CD14-positive monocyte (primary cell): ENCODE measurements around the gene ASF1B. TPM values are rescaled to one million over a fixed set of nuclear protein-coding genes. Genes with fewer than 3 reads are reported as not detected.

ENCODE experiments used
- DNase-seq, 3 donors: peaks; one replicate each; pipeline ENCODE4 v3.0.0-alpha.2; 2011 to 2022
- H2AFZ ChIP-seq: 2 replicates; pipeline ENCODE4 v1.6.0; 2012; ENCODE audit warnings: mild to moderate bottlenecking, low read depth, low read length, inconsistent platforms; ENCODE audit not compliant: insufficient read depth, poor library complexity, severe bottlenecking
- H3K27ac ChIP-seq, 2 donors: 1 replicate in 1 of 2; 2 replicates in 1 of 2; pipeline ENCODE4 v1.5.1; 2012 to 2013; ENCODE audit warnings: low read length in 2 of 2, control low read depth in 1 of 2, inconsistent platforms in 1 of 2, low read depth in 1 of 2, mild to moderate bottlenecking in 1 of 2
- H3K27me3 ChIP-seq, 2 donors: one replicate each; pipeline versions ENCODE4 v1.6.0 to v1.6.1; 2011 to 2013; ENCODE audit warnings: low read length in 2 of 2; ENCODE audit not compliant: control insufficient read depth in 2 of 2, insufficient read depth in 2 of 2
- H3K36me3 ChIP-seq, 2 donors: replicated peaks in 1 of 2; 1 replicate in 1 of 2; 2 replicates in 1 of 2; pipeline versions ENCODE4 v1.5.1 to v1.6.1; 2012 to 2013; ENCODE audit warnings: low read length in 2 of 2, control low read depth in 1 of 2, inconsistent platforms in 1 of 2, mild to moderate bottlenecking in 1 of 2; ENCODE audit not compliant: insufficient read depth in 2 of 2, control insufficient read depth in 1 of 2
- H3K4me1 ChIP-seq, 2 donors: 1 replicate in 1 of 2; 2 replicates in 1 of 2; pipeline versions ENCODE4 v1.5.1 to v1.6.1; 2012 to 2013; ENCODE audit warnings: low read length in 2 of 2, control low read depth in 1 of 2, inconsistent platforms in 1 of 2, mild to moderate bottlenecking in 1 of 2, moderate library complexity in 1 of 2; ENCODE audit not compliant: insufficient read depth in 2 of 2, control insufficient read depth in 1 of 2
- H3K4me2 ChIP-seq: replicated peaks from 2 replicates; pipeline ENCODE3; 2012; ENCODE audit warnings: low read length, moderate library complexity, mild to moderate bottlenecking; ENCODE audit not compliant: poor library complexity, severe bottlenecking; ENCODE audit errors: extremely low read depth
- H3K4me3 ChIP-seq, 3 experiments: fragments of 200-600 bp in 1 of 3; sonication (generic) in 1 of 3; replicated peaks in 1 of 3; 1 replicate in 2 of 3; 2 replicates in 1 of 3; pipeline ENCODE4 v1.5.1; 2011 to 2013; ENCODE audit warnings: low read length in 3 of 3, mild to moderate bottlenecking in 3 of 3, control low read depth in 2 of 3, low read depth in 2 of 3, inconsistent platforms in 1 of 3, moderate library complexity in 1 of 3
- H3K79me2 ChIP-seq: 2 replicates; pipeline ENCODE4 v1.6.0; 2012; ENCODE audit warnings: mild to moderate bottlenecking, control low read depth, inconsistent platforms, low read length, moderate library complexity; ENCODE audit not compliant: insufficient read depth
- H3K9ac ChIP-seq: 2 replicates; pipeline ENCODE4 v1.6.0; 2017; ENCODE audit warnings: low read length, mild to moderate bottlenecking; ENCODE audit not compliant: insufficient read depth, poor library complexity, severe bottlenecking
- H3K9me3 ChIP-seq, 2 donors: replicated peaks in 1 of 2; 1 replicate in 1 of 2; 2 replicates in 1 of 2; pipeline versions ENCODE4 v1.5.1 to v1.6.1; 2012 to 2013; ENCODE audit warnings: low read length in 2 of 2, control low read depth in 1 of 2; ENCODE audit not compliant: control insufficient read depth in 1 of 2, insufficient read depth in 1 of 2
- H4K20me1 ChIP-seq: 2 replicates; pipeline ENCODE4 v1.6.0; 2012; ENCODE audit warnings: mild to moderate bottlenecking, low read length, control low read depth, moderate library complexity; ENCODE audit not compliant: insufficient read depth
- H3K27ac Mint-ChIP-seq, 7 donors: one replicate each; pipeline ENCODE4 v1.8.0; 2020; ENCODE audit warnings: mild to moderate bottlenecking in 7 of 7, mixed read lengths in 7 of 7, moderate library complexity in 6 of 7, inconsistent platforms in 2 of 7
- H3K27me3 Mint-ChIP-seq, 3 donors: one replicate each; pipeline ENCODE4 v1.8.0; 2021 to 2022; ENCODE audit warnings: low read depth in 3 of 3, mild to moderate bottlenecking in 3 of 3, mixed read lengths in 3 of 3, moderate library complexity in 3 of 3, inconsistent platforms in 1 of 3
- H3K36me3 Mint-ChIP-seq, 2 donors: one replicate each; pipeline ENCODE4 v1.8.0; 2020; ENCODE audit warnings: mixed read lengths in 2 of 2, inconsistent platforms in 1 of 2, mild to moderate bottlenecking in 1 of 2
- H3K4me1 Mint-ChIP-seq: one replicate; pipeline ENCODE4 v1.8.0; 2020; ENCODE audit warnings: mild to moderate bottlenecking, mixed read lengths
- H3K4me3 Mint-ChIP-seq, 2 donors: one replicate each; pipeline ENCODE4 v1.8.0; 2020; ENCODE audit warnings: mild to moderate bottlenecking in 2 of 2, mixed read lengths in 2 of 2, moderate library complexity in 1 of 2
- H3K9me3 Mint-ChIP-seq, 7 donors: one replicate each; pipeline ENCODE4 v1.8.0; 2020 to 2022; ENCODE audit warnings: mixed read lengths in 7 of 7, mild to moderate bottlenecking in 6 of 7, moderate library complexity in 6 of 7, inconsistent platforms in 2 of 7
- WGBS: methylation state at CpG from one replicate; pipeline ENCODE4 v1.1.5; 2013; ENCODE audit warnings: missing lambda C conversion rate; ENCODE audit not compliant: insufficient coverage; 5-methylcytosine and 5-hydroxymethylcytosine counted together
- intact Hi-C, 2 donors: fragments of 100-400 bp; cut with micrococcal nuclease; formaldehyde crosslinking; loops; one replicate each; pipeline versions ENCODE4 v1.15.0 to v1.15.1; 2023
- polyA plus RNA-seq, 3 donors: library from polyadenylated mRNA; depleted of rRNA in 1 of 3; unstranded in 2 of 3; stranded (reverse) in 1 of 3; fragments of 300-500 nt in 2 of 3; fragments of >200 nt in 1 of 3; fragmentation: Illumina TruSeq in 2 of 3; gene quantifications; 1 replicate in 2 of 3; 2 replicates in 1 of 3; pipeline ENCODE4 v1.2.3, GENCODE V29; 2012 to 2021
- TF ChIP-seq, protein P1 (sequence below): fragments of 200-600 bp; IDR thresholded peaks from one replicate; pipeline ENCODE4 v1.8.0; 2022; ENCODE audit warnings: antibody characterized with exemption, mild to moderate bottlenecking

Gene ASF1B
- polyA plus RNA-seq, 3 donors: 6.3 to 13.4 (median 9.2) TPM

DNA sequence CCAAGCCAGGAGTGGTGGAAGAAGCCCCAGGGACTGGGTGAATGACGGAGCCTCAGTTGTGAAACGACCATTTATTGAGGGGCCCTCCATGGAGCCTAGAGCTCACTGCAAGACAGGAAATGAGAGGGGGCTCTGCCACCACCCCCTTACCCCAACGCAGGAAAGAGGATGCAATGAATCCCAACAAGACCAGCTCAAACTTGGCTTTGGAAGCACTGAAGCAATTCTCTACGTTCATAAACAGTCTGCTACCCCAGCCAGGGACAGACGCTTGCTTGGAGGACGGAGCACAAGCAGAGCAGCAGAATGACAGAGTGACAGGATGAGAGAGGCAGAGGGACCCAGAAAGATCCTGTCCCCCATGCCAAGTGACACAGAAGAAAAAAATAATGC lies 19.9 kb downstream of the ASF1B start:
- Histone ChIP-seq H3K9me3 (no peaks in the 10 kb centered on the region), H3K4me3 (peak overlapping the region; percentile 88 to 99 (median 90)), H3K27ac (peak overlapping the region in 1 of 2 donors; percentile 86), H3K27me3 (no peaks in the 10 kb centered on the region), H3K9ac (peak overlapping the region; percentile 82), H2AFZ (peak overlapping the region; percentile 29), H3K36me3 (no peaks in the 10 kb centered on the region), H4K20me1 (peaks cover 54% of the 10 kb centered on the region), H3K79me2 (peaks cover 76% of the 10 kb centered on the region), H3K4me1 (peaks cover 69 to 81% of the 10 kb centered on the region in 2 donors), H3K4me2 (peak overlapping the region; percentile 99)
- WGBS: 0% methylated on average over 3 of the region's 6 CpGs
- Mint-ChIP-seq H3K4me3 (peak overlapping the region; percentile 91 to 95), H3K9me3 (no peaks in the 10 kb centered on the region), H3K27me3 (peaks cover 0 to 1% (median 0%) of the 10 kb centered on the region in 3 donors), H3K36me3 (peaks cover 0 to 21% of the 10 kb centered on the region in 2 donors), H3K4me1 (peaks cover 74% of the 10 kb centered on the region), H3K27ac (peak overlapping the region; percentile 80 to 97 (median 90))
- intact Hi-C loops: loop anchor here (2.0 to 5.0 kb wide), 3 partner anchors 34 to 114 kb away; no protein-coding TSS in a partner anchor
- TF ChIP-seq, protein P1, sequence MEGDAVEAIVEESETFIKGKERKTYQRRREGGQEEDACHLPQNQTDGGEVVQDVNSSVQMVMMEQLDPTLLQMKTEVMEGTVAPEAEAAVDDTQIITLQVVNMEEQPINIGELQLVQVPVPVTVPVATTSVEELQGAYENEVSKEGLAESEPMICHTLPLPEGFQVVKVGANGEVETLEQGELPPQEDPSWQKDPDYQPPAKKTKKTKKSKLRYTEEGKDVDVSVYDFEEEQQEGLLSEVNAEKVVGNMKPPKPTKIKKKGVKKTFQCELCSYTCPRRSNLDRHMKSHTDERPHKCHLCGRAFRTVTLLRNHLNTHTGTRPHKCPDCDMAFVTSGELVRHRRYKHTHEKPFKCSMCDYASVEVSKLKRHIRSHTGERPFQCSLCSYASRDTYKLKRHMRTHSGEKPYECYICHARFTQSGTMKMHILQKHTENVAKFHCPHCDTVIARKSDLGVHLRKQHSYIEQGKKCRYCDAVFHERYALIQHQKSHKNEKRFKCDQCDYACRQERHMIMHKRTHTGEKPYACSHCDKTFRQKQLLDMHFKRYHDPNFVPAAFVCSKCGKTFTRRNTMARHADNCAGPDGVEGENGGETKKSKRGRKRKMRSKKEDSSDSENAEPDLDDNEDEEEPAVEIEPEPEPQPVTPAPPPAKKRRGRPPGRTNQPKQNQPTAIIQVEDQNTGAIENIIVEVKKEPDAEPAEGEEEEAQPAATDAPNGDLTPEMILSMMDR: no peak
- no peak for DNase-seq

- Histone ChIP-seq H3K27me3 (no peaks in the 10 kb centered on the region), H3K4me3 (peak overlapping the region; percentile 88 to 99 (median 90)), H3K27ac (peak overlapping the region; percentile 70 to 86), H2AFZ (no peak overlapping the region), H3K9ac (no peak overlapping the region), H3K4me2 (peak overlapping the region; percentile 99), H4K20me1 (peaks cover 62% of the 10 kb centered on the region), H3K4me1 (peaks cover 69 to 81% of the 10 kb centered on the region in 2 donors), H3K9me3 (no peaks in the 10 kb centered on the region), H3K79me2 (peaks cover 80% of the 10 kb centered on the region), H3K36me3 (peaks cover under 1 to 7% of the 10 kb centered on the region in 2 donors)
- H3K27me3 Mint-ChIP-seq: peaks cover 0 to 1% (median 0%) of the 10 kb centered on the region in 3 donors
- 91% methylated on average over 3 of the region's 5 CpGs for WGBS
- peaks cover 72% of the 10 kb centered on the region for H3K4me1 Mint-ChIP-seq
- H3K27ac Mint-ChIP-seq: peak overlapping the region; percentile 85 to 97 (median 90)
- H3K36me3 Mint-ChIP-seq: peaks cover 2 to 27% of the 10 kb centered on the region in 2 donors
- TF ChIP-seq, protein P1: no peak
- H3K4me3 Mint-ChIP-seq: peak overlapping the region; percentile 91 to 95
- H3K9me3 Mint-ChIP-seq: no peaks in the 10 kb centered on the region
- intact Hi-C loops: loop anchor here (2.0 to 5.0 kb wide), 5 partner anchors 19 to 113 kb away; partner anchors contain the start of gene ASF1B (in 1 of the 2)
- no peak for DNase-seq
These were observed 20.6 kb downstream of the ASF1B start for GRCh38 chr19:14115756-14116155.
